Activated naive CD4-positive, alpha-beta T cell treated with Interleukin-2 at 50 U/mL for 16 hours (primary cell): ENCODE measurements around the gene TIGIT.
"Not testable (repeated sequence)": the region's sequence is repeated elsewhere in the genome, so short reads cannot be mapped to it uniquely, and the experiment has no call there.

Experiments used
- DNase-seq: peaks from one replicate; pipeline ENCODE4 v3.0.0-alpha.2; 2020

TIGIT gene

DNA sequence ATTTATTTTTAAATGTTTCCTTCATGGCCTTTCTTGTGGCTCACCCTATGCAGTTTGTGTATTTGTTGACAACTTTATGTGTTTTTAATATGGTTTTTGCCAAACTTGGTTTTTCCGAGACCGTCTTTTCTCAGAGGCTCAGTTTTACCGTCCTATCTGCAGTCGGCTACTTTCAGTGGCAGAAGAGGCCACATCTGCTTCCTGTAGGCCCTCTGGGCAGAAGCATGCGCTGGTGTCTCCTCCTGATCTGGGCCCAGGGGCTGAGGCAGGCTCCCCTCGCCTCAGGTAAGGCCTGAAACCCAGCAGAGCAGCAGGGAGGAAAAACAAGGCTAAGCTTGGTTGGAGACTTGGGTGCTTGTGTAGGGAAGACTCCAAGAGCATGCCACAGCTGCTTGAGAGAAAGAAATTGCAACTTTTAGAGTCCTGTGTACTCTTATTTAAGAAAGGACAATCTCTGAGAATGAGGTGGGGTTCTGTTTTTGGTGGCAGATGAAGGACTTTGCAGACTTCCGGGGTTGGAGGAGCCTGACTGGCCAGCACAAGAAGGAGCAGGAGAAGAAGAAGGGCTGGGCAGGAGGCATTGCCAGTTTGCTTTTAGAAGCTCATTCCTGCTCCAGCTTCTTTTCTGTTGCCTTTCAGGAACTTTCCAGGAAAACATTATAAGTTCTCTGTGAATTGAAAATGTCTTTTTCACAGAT, at the start of gene TIGIT:
TIGIT (plus strand) TSS at position 191 of the 698 bp plus-strand sequence; CDS start at position 225, 34 bp downstream.
- DNase-seq = no peak

DNA sequence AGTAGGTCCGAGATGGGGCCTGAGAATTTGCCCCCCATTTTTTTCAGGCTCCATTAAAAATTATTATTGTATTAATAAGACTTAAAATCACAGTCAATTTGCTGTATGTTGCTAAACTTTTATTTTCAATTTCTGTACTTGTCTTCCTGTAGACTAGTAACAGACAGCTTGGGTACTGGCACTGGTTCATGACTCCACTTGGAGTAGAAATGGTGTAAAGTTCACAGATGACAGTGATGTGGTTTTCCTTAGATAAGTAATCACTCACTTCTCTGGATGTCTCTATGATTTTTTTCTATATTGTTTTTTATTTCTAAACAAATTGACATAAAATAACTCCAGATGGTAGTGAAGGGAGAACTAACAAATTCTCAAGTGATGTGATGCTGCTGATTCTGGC, 40.9 kb upstream of the TIGIT start:
- DNase-seq = no peak

DNA sequence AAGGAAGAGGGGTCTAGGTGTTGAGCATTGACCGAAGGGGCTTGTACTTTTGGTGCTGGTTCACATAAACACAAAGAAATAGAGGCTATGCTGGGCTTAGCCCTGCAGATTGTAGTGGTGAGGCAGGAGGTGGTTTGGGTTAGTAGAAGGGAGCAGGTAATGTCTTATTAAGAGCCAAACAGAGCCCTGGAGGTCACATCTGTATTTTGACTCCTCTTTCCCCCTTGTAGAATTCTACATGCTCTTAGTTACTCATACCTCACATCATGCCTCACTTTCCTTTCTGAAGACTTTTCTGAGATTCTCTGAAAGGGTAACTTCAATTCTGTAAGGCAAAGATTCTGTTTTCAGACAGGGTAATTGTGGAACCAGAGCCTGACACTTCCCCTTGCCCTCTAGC, 40.3 kb upstream of the TIGIT start:
- no peak for DNase-seq

DNA sequence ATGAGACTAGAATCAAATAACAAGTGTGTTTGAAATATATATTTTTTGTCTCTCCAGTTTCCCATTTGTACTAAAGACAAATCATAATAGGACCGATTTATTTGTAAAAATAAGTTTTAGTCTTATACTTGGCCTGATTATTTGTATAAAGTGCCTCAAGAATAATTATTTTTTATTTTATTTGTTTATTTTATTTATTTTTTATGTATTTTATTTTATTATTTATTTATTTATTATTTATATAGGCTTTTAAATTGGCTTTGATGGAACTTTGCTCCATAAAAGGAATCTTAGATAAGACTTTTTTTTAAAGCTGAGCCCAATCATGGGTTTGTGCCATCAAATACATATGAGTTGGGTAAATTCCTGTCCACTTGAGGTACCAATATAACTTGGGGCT, 34.3 kb upstream of the TIGIT start:
- DNase-seq = no peak

DNA sequence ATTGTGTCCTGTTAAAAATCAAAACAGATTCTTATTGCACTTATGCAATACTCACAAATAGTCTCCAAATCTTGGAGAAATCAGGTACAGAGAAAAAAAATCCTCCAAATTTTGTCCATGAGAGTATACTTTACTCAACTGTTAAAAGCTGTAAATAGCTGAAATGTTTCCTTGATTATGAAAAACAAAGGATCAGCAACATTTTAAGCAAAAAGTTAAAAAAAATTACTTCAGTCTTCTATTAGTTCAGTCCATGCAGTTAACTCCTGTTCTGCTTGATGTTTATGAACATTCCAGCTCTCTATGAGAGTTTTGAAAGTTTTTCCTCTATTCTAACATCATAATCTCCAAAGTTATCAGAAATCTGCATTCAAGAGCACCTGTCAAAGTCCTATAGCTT, 33.7 kb upstream of the TIGIT start:
- DNase-seq = no peak

DNA sequence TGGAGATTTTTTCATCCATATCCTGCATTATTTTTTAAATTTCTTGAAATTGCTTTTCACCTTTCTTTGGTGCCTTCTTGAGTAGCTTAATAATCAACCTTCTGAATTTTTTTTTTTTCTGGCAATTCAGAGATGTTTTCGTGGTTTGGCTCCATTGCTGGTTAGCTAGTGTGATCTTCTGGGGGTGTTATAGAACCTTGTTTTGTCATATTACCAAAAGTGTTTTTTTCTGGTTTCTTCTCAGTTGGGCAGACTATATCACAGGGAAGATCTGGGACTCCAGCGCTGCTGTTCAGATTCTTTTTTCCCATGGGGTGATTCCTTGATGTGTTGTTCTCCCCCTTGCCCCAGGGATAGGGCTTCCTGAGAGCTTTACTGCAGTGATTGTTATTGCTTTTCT, 23.8 kb upstream of the TIGIT start:
- no peak for DNase-seq

DNA sequence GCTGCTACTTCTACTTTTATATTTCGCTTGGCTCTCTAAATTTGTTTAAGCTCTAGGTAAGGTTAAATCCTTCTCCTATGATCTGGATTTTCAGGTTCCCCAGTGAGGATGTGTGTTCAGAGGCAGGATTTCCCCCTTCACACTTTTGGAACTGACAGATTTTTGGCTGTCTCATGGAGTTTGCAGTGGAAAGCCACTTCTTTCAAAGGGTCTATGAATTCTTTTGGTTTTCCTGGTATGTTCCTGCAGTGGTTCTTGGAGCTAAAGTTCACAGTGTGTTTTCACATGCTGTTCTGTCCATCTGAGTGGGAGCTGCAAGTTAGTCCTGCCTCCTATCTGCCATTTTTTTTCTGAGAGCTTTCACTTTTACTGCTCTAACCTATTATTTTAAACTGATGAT, 21.6 kb upstream of the TIGIT start:
- DNase-seq = no peak

DNA sequence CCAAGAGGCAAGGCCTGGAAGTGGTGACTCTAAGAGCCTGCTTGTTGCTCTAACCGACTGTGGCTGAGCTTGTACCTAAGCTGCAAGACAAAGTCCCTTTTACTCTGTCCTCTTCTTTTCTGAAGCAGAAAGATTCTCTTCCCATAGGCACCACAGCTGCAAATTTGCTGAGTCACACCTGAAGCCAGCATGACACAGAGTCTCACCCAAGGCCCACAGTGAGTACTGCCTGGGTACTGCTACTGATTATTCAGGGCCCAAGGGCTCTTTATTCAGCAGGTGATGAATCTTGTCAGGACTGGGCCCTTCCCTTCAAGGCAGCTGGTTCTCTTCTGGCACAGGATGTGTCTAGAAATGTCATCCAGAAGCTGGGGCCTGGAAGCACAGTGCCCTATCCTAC, 18.9 kb upstream of the TIGIT start:
- no peak for DNase-seq

DNA sequence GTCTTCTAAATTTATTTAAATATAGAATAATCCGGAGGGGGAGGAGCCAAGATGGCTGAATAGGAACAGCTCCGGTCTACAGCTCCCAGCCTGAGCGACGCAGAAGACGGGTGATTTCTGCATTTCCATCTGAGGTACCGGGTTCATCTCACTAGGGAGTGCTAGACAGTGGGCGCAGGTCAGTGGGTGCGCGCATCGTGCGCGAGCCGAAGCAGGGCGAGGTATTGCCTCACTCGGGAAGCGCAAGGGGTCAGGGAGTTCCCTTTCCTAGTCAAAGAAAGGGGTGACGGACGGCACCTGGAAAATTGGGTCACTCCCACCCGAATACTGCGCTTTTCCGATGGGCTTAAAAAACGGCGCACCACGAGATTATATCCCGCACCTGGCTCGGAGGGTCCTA, 17.0 kb upstream of the TIGIT start:
- not testable (repeated sequence) for DNase-seq

DNA sequence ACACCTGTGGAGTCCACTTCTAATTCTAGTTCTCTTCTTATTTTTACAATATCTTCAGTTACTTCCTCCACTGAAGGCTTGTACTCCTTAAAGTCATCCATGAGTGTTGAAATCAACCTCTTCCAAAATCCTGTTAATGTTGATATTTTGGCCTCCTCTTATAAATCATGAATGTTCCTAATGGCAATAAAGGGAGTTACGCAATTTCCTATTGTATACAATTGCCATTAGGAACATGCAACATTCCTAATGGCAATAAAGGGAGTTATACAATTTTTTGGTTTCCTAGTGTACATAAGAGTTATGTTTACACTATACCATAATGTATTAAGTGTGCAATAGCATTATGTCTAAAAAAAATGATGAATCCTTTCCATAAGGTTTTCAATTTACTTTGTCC, 9.2 kb upstream of the TIGIT start:
- no peak for DNase-seq

DNA sequence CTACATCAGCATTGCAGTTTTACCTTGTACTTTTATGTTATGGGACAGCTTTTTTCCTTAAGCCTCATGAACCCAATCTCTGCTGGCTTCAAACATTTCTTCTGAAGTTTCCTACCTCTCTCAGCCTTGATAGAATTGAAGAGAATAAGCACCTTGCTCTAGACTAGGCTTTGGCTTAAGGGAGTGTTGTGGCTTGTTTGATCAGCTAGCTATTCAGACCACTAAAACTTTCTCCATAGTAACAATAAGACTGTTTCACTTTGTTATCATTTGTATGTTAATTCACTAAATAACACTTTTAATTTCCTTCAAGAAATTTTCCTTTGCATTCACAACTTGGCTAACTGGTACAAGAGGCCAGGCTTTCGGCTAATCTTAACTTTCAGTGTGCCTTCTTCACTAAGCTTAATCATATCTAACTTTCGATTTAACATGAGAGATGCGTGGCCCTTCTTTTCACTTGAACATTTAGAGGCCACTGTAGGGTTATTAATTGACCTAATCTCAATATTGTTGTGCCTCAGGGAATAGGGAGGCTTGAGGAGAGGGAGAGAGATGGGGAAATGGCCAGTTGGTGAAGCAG, 8.1 kb upstream of the TIGIT start:
- no peak for DNase-seq

DNA sequence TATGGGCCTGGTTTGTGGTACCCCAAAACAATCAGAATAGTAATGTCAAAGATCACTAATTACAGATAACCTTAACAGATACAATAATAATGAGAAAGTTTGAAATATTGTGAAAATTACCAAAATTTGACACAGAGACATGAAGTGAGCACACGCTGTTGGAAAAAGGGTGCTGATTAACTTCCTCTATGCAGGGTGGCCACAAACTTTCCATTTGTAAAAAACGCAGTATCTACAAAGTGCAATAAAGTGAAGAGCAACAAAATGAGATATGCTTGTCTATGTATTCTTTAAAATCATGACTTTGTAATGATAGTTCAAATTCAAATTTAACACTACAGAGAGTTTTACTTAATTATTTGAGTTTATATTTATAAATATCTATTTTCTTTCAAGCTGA, 7.6 kb upstream of the TIGIT start:
- no peak for DNase-seq

DNA sequence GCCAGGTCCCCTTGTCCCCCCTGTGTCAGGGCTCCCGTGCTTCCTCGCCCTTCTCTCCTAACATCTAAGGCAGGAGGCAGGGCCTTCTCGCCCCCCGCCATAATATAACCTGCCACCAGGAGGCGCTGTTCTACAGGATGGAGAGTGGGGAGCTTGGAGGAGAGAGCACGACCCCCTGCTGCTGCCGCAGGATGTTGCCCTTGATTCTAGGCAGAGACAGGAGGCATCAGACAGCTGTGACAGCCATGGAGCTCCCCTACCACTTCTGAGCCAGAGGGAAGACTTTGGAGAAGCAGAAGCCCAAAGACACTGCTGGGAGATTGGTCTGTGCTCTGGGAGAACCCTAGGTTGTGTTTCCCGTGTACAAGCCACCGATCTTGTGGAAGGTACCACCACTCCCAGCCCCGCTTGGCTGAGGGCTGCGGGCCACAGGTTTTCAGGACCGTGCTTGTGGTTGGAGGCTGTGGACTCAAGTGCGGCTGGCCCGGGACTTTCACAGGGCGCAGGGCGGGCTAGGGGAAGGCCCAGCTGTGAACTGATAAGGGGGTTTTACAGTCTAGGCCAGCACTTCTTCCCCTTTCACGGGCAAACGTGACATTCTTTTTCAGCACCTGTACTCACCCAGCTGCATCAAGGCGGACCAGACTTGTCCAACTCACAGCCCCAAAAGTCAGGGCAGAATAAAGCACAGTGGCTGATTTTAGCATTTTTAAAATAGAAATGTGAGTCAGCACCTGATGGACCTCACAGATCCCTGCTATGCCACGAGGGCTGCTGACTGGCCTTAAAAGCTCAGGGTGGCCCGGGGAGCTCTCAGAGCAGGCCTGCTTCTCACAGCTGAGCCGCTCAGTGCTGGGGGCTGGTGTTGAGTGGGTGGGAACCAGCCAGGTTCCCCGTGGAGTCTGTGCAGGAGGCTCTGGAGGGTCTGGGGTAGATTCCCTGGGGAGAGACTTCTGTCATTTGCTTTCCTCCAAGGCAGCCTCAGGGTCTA, 2.6 kb upstream of the TIGIT start:
- DNase-seq = peak; percentile 95

DNA sequence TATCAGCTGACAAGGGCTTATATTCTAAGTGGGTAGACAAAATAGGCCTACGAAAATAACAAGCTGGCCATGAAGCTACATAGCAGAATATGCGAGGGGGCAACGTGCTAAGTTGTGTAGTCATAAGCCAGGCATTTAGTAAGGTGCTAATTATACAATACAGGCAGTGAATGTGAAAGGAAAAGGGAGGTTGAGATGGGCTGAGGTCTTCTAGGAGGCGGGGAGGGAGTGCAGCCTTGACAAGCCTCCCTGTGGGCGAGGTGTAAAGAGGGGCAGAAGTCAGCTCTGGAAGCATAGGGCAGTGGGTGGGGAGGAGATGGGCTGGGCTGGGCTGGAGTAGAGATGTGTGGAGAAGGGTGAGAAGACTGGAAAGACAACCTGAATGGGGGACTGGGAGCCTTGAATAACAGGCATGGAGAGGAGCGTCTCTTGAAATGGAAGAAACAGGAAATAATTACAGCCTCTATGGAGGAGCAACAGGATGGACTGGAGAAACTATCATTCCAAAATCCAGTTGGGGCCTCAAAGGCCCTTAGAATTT, 1.2 kb downstream of the TIGIT start:
- peak; percentile 42 for DNase-seq

DNA sequence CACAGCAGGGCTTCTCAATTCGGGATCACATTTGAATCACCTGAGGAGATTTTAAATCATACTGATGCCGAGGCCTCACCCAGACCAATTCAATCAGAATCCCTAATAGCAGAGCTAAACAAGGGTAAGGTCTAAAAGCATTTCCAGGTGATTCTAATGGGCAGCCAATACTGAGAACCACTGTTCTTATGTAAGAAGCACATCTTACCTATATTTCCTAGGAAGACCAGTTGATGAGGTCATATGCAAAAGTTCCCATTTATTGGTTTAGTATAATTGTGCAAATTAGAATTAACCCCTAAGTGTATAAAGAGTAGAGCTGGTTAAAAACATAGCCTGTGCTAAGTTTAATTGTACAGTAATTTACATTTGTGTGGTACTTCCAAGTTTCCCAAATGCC, 2.1 kb downstream of the TIGIT start:
- no peak for DNase-seq

DNA sequence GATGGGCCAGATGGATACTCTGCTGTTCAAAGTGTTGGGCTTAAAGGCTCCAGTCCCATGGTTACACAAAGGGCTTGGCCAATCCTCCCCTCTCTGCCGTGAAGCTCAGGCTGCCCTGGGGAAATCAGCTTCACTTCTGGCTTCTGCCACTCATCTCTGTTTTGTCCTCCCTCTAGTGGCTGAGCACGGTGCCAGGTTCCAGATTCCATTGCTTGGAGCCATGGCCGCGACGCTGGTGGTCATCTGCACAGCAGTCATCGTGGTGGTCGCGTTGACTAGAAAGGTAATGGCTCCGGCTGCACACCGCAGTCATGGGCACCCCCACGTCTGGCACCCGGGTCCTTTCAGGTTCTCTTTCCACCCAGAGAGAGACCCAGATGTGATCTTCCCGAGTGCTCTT, 5.6 kb downstream of the TIGIT start:
- peak; percentile 44 for DNase-seq

DNA sequence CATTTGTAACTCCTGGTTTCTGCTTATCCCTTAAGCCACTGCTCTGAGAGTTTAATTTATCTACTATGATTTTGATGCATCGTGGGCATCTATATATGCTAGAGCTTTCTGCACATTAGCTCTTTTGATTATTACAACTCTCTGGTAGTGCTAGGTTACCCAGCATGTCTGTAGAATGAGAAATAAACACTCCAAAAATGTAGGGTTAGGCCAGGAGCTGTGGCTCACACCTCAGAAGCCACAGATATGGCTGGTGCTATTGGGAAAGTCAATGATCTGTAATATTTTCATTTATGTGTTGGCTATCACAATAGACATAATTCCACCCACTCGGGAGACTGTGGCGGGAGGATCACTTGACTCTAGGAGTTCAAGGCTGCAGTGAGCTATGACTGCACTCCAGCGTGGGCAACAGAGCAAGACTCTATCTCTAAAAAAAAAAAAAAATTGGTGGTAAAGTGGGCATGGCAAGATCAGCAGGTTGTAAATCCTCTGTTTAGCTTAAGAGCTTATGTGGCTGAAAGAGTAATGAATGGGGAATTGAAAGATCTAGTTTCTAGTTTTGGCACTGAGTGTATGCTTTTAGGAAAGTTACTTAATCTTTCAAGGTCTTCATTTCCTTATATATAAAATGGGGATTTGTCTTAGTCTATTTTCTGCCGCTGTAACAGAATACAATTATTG, 6.3 kb downstream of the TIGIT start:
- DNase-seq = no peak

DNA sequence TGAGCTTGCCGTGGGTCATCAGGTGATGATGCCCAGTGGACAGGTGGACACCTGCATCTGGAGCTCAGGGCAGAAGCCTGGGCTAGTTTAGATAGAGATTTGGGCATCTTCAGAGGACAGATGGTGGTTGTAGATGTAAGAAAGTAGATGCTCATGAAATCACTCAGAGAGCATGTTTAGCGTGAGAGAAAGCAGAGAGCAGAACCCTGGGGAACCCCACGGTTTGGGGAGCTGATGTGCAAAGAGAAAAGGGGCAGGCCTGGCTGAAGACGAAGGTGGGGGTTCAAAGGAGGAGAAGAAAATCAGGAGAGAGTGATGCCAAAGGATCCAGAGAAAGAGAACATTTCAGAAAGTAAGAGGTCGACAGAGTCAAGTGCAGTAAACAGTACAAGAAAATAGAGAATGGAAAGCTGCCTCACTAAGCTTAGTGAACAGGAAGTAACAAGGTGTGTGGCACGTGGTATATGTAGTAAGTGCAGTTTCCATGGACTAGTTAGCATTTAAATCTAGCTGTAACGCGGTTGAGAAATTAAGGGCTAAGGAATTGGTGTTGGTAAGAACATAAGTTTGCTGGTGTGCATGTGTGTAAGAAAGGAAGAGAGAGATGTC, 13.5 kb downstream of the TIGIT start:
- DNase-seq = peak; percentile 61

DNA sequence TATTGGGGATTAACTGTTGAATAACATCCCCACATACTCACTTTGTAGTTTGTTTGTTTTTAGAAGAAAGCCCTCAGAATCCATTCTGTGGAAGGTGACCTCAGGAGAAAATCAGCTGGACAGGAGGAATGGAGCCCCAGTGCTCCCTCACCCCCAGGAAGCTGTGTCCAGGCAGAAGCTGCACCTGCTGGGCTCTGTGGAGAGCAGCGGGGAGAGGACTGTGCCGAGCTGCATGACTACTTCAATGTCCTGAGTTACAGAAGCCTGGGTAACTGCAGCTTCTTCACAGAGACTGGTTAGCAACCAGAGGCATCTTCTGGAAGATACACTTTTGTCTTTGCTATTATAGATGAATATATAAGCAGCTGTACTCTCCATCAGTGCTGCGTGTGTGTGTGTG, 14.0 kb downstream of the TIGIT start:
- no peak for DNase-seq

DNA sequence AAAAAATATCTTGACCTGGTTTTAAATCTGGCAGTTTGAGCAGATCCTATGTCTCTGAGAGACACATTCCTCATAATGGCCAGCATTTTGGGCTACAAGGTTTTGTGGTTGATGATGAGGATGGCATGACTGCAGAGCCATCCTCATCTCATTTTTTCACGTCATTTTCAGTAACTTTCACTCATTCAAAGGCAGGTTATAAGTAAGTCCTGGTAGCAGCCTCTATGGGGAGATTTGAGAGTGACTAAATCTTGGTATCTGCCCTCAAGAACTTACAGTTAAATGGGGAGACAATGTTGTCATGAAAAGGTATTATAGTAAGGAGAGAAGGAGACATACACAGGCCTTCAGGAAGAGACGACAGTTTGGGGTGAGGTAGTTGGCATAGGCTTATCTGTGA, 14.5 kb downstream of the TIGIT start:
- DNase-seq = no peak

DNA sequence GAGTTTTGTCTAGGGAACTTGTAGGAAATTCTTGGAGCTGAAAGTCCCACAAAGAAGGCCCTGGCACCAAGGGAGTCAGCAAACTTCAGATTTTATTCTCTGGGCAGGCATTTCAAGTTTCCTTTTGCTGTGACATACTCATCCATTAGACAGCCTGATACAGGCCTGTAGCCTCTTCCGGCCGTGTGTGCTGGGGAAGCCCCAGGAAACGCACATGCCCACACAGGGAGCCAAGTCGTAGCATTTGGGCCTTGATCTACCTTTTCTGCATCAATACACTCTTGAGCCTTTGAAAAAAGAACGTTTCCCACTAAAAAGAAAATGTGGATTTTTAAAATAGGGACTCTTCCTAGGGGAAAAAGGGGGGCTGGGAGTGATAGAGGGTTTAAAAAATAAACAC, 15.0 kb downstream of the TIGIT start:
- peak; percentile 79 for DNase-seq

DNA sequence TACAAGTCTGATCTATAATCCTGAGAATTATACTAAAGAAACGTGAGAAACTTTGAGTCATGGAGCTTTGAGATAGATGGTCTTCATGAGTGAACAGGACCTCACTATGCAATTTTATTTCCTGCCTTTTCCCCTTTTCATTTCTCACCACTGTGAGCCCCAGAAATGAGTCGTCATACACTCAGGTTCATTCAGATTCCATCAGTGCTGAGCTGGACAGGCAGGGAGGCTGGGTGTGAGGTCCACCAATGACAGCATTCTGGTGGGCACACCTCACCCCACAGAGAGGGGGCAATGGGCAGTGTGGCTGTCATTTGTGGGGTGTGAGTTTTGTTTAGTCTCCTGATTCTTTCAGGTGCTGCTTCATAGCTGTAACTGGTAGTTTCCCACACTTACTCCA, 16.9 kb downstream of the TIGIT start:
- DNase-seq = no peak

DNA sequence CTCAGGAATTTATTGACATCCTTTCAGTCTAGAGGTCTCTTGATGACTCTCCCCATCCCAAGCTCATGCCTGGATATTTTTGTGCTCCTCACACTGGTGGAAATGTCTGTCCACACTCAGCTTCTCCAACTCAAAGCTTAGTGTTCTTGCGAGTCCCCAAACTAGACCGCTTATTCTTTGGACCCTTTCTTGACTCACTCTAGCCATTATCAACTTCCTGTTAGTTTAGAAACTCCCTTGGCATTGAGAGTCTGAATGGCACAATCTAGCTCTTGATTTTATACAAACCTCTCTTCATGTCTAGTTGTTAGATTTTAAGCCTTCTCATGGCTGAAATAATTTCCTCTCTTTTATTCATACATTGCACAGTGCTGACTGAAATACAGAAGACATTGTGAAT, 19.6 kb downstream of the TIGIT start:
- no peak for DNase-seq
